Activated T-helper 17 cell treated with anti-CD3 and anti-CD28 coated beads, Interleukin-2, amount 50 U/mL, for 72 hours (primary cell): ENCODE measurements around the gene CCDC138. TPM values are rescaled to one million over a fixed set of nuclear protein-coding genes. Genes with fewer than 3 reads are reported as not detected.

Experiments
- ATAC-seq: fragments of 150-1000 bp; cut with Tn5 transposase; replicated peaks from 2 replicates; pipeline ENCODE4 v1.10.0; 2021; ENCODE audit warnings: mild to moderate bottlenecking, moderate library complexity
- H3K27ac Mint-ChIP-seq: one replicate; pipeline ENCODE4 v1.8.0; 2022; ENCODE audit warnings: mixed read lengths
- H3K27me3 Mint-ChIP-seq: one replicate; pipeline ENCODE4 v1.8.0; 2022; ENCODE audit warnings: mixed read lengths
- H3K36me3 Mint-ChIP-seq: one replicate; pipeline ENCODE4 v1.8.0; 2022; ENCODE audit warnings: low read depth, mild to moderate bottlenecking, mixed read lengths
- H3K4me1 Mint-ChIP-seq: one replicate; pipeline ENCODE4 v1.8.0; 2022; ENCODE audit warnings: mixed read lengths
- H3K4me3 Mint-ChIP-seq: one replicate; pipeline ENCODE4 v1.8.0; 2022; ENCODE audit warnings: mild to moderate bottlenecking, mixed read lengths
- H3K9me3 Mint-ChIP-seq: one replicate; pipeline ENCODE4 v1.8.0; 2022; ENCODE audit warnings: mixed read lengths
- total RNA-seq, 2 donors: library from RNA; stranded (reverse); gene quantifications; one replicate each; pipeline ENCODE4 v1.2.3, GENCODE V29; 2022

The CCDC138 gene
- total RNA-seq, 2 donors from 2014 or later = 11.0 to 18.1 TPM

DNA sequence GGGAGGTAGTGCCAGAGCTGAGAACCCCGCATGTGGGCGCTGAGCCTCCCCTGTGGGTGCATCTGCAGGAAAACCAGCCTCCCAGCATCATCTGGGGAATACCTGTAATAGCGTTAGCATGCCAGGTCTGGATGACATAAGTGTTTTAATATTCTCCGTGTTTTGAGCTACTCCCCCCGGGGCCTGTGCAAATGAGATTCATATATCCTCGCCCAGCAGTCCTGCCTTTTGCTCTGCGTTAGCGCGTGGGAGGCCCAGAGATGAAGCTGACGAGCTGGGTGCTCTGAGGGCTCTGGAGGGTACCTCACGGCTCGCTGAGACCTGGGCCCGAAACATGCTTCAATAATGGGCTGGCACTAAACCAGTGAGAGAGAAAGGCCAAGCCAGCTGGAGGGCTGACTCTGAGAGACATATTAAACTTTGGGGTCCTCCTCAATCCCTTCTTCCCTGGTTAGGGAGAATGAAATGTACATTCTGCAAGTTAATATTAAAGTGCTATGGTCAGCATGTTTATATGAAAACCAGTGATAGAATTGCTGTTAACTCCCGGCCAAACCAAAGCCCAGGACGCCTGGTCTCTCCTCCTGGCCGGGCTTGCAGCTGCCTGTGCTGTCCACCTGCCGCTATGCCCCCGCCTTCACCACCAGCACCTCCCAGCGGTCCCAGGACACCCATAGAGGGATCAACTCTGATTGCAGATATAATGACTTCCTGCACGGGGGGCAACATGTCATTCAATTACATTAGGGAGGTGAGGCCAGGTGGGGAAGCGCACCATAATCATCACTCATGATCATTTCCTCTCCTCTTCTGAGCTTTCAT lies 125.4 kb downstream of the CCDC138 start:
- no peaks in the 10 kb centered on the region for H3K27me3 Mint-ChIP-seq
- H3K4me3 Mint-ChIP-seq = no peak overlapping the region
- no peak for ATAC-seq
- no peaks in the 10 kb centered on the region for H3K4me1 Mint-ChIP-seq
- no peaks in the 10 kb centered on the region for H3K36me3 Mint-ChIP-seq
- no peak overlapping the region for H3K27ac Mint-ChIP-seq
- no peaks in the 10 kb centered on the region for H3K9me3 Mint-ChIP-seq

DNA sequence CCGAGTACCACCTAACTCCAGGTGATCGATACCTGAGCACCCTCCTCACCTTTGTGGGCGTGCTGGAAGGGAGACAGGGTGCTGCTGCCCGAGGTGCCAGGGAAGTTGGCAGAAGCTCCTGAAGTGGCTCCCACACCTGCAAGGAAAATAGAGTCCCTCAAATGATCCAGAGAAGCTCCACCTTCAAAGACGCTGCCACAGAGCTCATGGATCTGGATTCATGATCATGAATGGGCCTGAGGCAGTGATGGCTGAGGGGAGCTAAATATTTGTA lies 126.0 kb downstream of the CCDC138 start:
- no peaks in the 10 kb centered on the region for H3K36me3 Mint-ChIP-seq
- no peak for ATAC-seq
- no peaks in the 10 kb centered on the region for H3K9me3 Mint-ChIP-seq
- H3K4me3 Mint-ChIP-seq = no peak overlapping the region
- H3K27me3 Mint-ChIP-seq = no peaks in the 10 kb centered on the region
- H3K27ac Mint-ChIP-seq = no peak overlapping the region
- no peaks in the 10 kb centered on the region for H3K4me1 Mint-ChIP-seq

DNA sequence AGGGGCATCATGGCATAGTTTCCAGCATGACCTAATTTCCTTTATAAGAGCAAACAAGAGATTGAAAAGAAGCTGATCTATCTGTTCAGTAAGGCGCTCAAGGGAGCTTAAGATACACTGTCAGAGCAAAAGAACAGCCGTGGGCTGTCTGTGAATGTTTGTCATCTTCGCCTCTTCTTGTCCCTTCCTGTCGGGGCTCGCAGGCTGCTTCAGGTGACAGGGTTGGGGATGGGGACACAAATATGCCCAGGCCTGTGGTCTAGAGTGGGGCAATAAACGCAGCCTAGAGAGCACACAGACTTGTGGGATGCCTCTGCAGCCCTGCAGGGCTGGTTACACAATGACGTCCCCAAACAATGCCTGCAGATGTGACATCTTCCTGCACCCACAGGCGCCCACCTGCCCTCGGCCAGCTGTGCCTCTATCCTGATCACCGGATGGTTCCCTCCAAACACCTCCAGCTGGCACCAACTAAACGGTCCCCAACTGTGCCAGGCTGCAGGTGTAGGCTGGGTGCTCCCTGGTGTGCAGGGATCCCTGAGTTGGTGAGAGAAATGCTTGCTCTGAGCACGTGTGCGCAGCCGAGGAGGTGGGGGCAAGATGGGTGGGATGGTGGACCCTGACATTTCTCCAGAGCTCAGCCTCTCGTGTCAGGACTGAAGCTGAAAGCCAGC lies 129.7 kb downstream of the CCDC138 start:
- no peaks in the 10 kb centered on the region for H3K36me3 Mint-ChIP-seq
- H3K27ac Mint-ChIP-seq = no peak overlapping the region
- no peak overlapping the region for H3K4me3 Mint-ChIP-seq
- ATAC-seq = no peak
- H3K9me3 Mint-ChIP-seq = no peaks in the 10 kb centered on the region
- H3K4me1 Mint-ChIP-seq = no peaks in the 10 kb centered on the region
- H3K27me3 Mint-ChIP-seq = no peaks in the 10 kb centered on the region

DNA sequence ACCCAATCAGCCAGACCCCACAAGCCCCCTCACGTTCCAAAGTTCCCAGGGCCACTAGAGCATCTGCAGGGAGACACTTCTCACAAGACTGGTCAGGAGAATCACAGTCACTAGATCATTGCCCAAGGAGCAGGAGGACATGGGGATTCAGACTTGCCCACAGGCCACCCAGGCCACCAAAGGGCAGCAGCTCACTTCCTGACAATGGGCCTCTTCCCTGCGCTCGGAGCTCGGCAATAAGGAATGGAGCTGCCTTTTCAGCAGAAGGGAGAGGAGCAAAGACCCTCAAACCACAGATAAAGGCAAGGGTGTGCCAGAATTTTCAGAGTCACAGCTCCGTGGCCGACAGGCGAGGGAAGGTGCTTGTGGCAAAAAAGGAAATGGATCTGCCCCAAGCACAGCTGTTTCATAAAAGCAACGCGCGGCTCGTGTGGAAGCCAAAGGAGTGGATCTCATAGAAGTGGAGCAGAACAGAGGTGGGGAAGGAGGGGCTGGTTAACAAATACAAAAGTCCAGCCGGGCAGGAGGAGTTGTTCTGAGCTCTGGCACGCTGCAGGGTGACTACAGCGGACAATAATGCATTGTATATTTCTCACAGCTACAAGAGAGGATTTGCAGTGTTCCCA lies 130.3 kb downstream of the CCDC138 start:
- H3K4me3 Mint-ChIP-seq = no peak overlapping the region
- H3K36me3 Mint-ChIP-seq = no peaks in the 10 kb centered on the region
- no peaks in the 10 kb centered on the region for H3K9me3 Mint-ChIP-seq
- H3K27ac Mint-ChIP-seq = no peak overlapping the region
- H3K4me1 Mint-ChIP-seq = no peaks in the 10 kb centered on the region
- no peaks in the 10 kb centered on the region for H3K27me3 Mint-ChIP-seq
- ATAC-seq = no peak

DNA sequence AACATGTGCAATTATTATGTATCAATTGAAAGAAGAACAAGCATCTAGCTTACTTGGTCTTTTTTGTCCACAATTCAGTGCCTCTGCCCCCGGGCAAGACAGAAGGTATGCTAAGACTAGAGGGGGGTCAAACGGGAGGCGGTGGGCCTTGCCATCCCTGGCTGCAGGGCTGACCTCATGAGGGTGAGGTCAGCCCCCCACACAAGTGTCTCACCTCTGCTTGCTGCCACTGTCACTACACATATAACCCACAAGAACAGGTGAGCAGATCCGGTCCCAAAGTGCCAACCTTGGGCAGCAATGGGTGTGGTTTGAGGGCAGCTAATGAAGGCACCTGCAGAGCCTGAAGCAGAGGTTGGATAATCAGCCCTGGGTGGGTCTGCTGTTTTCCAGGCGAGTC lies 131.0 kb downstream of the CCDC138 start:
- H3K4me1 Mint-ChIP-seq = no peaks in the 10 kb centered on the region
- ATAC-seq = no peak
- no peaks in the 10 kb centered on the region for H3K27me3 Mint-ChIP-seq

DNA sequence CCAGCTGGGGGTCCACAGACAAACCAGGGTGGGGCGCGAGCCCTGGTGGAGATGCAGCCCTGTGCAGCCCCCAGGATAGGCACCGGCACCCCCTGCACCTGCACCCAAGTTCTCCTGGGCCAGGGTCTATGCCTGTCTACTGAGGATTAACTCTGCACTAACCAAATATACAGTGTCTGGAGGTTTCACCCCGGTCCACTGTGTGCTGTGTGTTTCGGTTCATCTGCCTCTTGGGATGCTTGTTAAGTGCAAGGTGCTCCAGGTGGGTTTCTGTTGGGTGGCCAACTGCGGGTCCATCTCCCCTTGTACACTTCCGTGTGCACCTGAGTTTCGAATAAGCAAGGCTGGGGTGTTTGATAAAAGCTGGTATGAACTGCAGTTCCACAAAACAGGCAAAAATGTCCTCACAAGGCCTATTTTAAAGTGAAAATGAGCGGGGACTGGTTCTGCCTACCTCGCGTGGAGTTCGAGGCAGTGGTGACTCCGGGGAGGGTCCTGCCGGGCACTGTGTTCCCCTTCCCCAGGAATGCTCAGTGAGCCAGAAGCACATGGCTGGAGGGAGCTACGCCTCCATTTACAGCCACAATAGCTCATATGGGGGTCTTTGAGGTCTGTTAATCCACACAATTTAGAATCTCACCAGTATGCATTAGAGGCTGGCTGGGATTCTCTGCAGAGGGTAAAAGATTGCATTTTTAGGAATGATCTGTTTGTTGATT lies 131.7 kb downstream of the CCDC138 start:
- Mint-ChIP-seq H3K36me3 (no peaks in the 10 kb centered on the region), H3K4me1 (no peaks in the 10 kb centered on the region), H3K27ac (no peak overlapping the region), H3K9me3 (no peaks in the 10 kb centered on the region), H3K4me3 (no peak overlapping the region), H3K27me3 (no peaks in the 10 kb centered on the region)
- no peak for ATAC-seq

More for the DNA sequence above, 131.0 kb downstream of the CCDC138 start:
- Mint-ChIP-seq H3K36me3 (no peaks in the 10 kb centered on the region), H3K9me3 (no peaks in the 10 kb centered on the region), H3K27ac (no peak overlapping the region), H3K4me3 (no peak overlapping the region)

DNA sequence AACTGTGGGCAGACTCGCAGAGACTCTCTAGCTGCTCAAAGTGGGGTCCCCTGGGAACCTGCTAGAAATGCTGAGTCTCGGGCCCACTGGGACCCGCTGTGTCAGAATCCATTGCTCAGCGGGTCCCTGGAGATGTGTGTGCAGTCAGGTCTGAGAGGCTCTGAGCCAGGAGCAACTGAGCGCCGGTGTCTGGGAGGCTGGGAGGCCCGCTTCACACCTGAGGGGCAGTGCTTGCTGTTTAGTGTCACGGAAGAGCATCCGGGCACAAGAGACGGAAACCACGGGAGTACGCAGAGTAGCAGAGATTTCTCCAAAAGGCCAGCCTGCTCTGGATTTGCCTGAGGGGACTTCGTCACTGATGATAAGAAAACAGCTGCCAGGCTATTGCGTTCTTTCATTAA lies 132.4 kb downstream of the CCDC138 start:
- H3K9me3 Mint-ChIP-seq = no peaks in the 10 kb centered on the region
- no peak overlapping the region for H3K4me3 Mint-ChIP-seq
- H3K27ac Mint-ChIP-seq = no peak overlapping the region
- H3K27me3 Mint-ChIP-seq = no peaks in the 10 kb centered on the region
- no peaks in the 10 kb centered on the region for H3K36me3 Mint-ChIP-seq
- H3K4me1 Mint-ChIP-seq = no peaks in the 10 kb centered on the region
- ATAC-seq = no peak

DNA sequence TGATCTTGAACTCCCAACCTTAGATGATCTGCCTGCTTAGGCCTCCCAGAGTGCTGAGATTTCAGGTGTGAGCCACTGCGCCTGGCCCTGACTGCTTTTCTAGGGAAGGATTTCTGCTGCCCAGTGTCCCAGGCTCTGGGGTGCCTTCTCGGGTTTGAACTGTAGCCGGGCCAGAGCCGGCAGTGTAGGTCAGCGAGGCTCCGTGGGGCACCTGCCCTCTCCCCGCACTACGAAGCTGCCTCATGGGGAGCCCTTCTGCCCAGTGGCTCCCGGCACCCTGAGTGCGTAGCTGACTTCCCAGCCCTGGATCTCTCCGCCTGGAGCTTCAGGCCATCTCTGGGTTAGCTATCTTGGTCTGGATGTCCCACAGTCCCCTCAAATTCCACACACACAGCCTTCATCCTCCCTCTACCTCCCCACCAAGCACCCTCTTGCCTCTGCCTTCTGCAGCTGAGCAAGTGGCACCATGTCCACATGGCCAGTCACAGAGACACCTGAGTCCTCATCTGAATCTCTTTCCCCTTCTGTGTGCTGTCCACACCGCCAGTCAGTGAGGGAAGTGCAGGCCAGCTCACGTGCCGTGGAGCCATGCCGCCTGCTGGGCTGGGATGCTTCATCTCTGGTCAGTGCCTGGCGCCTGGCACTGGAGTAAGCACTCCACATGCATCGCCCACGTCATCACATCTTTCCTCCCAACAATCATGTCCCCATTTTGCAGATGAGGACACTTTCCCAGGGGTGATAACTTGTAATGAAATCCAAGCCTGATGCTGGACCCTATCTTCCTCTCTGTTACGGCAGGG lies 133.2 kb downstream of the CCDC138 start:
- H3K4me1 Mint-ChIP-seq = no peaks in the 10 kb centered on the region
- H3K36me3 Mint-ChIP-seq = no peaks in the 10 kb centered on the region
- H3K4me3 Mint-ChIP-seq = no peak overlapping the region
- no peaks in the 10 kb centered on the region for H3K27me3 Mint-ChIP-seq
- no peaks in the 10 kb centered on the region for H3K9me3 Mint-ChIP-seq
- ATAC-seq = no peak
- no peak overlapping the region for H3K27ac Mint-ChIP-seq

DNA sequence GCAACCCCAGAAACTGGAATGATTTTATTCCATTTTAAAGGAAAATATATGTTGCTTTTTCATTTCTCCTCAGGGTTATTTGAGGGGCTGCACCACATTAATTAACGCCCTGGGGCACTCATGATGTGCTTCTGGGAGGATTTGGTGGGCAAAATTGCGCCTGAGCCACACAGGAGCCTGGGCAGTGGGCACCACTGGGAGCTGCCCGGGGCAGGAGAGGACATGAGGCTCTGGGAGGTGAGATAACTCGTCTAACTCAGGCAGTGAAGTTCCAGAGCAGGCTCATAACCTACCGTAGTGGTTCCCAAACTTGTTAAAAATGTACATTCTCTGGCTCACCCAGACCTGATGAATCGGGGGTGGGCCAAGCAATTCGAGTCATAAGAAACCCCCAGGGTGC lies 134.1 kb downstream of the CCDC138 start:
- Mint-ChIP-seq H3K27me3 (no peaks in the 10 kb centered on the region), H3K36me3 (no peaks in the 10 kb centered on the region), H3K4me1 (no peaks in the 10 kb centered on the region), H3K4me3 (no peak overlapping the region), H3K9me3 (no peaks in the 10 kb centered on the region), H3K27ac (no peak overlapping the region)
- no peak for ATAC-seq

DNA sequence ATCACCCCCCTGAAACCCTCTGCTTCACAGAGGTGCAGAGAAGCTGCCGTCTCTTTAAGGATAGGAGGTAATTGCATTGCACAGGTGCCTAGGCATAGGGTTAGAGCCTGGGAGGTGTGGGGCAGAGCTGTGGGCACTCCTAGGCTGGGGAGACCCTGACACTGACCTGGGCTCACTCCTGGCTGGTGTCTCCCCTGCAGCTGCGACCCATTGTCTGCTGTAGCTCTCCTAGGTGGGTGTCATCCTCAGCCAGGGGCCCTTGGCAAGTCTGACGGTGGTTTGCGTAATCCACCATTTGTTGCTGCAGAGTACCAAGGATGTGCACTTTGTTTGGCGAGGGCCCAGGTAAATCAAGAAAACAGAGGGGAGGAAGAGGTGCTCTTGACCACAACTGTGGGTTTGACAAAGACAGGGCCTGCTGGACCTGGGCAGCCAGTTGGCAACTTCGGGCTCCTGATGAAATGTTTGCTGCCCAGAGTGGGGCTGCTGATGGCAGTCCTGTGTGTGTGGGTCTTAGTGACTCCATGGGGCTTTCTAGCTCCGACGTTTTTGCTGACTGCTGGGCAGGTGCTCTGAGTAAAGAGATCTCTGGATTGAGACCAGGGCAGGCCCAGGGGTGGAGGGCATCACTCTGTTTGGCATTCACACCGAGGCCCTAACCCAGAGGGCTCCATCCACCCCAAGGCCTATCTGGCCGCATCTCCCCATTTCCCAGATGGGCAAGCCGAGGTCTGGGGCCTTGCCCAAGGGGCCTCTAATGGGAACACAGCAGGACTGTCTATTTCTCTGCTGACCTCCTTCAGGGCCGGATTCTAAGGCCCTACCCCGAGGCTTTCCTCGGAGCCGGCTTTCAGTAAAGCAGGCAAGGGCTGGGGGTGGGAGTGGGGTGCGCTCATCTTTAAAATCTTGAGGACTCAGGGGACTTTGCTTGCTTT lies 134.8 kb downstream of the CCDC138 start:
- Mint-ChIP-seq H3K4me1 (no peaks in the 10 kb centered on the region), H3K36me3 (no peaks in the 10 kb centered on the region), H3K4me3 (no peak overlapping the region), H3K27me3 (no peaks in the 10 kb centered on the region), H3K9me3 (no peaks in the 10 kb centered on the region), H3K27ac (no peak overlapping the region)
- no peak for ATAC-seq

DNA sequence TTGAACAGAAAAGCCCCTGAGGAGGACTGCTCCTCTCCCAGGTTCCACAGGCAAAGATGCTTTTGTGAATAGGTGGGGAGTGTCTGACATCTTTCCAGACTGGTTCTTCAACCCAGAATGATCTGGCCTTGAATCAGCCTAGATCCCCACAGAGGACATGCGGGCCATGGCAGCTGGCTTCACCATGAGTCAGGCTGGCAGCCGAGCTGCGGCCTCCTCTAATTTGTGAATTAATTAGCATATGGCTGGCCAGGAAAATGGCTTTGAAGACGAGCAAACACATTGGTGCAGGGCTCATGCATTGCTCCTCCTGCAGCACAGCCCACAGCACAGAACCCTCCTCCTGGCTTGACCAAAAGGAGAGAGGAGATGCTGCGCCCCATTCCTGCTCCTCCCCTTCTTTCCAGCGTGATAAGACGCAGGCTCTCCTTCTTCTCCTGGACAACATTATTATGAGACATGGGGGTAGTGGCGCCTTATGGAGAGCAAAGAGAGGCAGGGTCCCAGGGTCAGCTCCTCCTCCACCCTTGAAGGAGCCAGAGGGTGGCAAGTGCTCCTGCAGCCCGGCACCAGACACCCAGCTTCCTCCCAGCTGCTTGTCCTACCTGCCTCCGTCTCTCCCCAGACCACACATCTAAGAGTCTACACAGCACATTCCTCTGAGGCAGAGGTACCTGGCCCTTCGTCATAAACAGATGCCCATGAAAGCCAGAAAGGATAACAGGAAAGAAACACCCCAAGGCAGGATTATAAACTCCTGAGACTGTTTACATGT lies 135.8 kb downstream of the CCDC138 start:
- no peaks in the 10 kb centered on the region for H3K27me3 Mint-ChIP-seq
- no peak overlapping the region for H3K4me3 Mint-ChIP-seq
- no peak for ATAC-seq

DNA sequence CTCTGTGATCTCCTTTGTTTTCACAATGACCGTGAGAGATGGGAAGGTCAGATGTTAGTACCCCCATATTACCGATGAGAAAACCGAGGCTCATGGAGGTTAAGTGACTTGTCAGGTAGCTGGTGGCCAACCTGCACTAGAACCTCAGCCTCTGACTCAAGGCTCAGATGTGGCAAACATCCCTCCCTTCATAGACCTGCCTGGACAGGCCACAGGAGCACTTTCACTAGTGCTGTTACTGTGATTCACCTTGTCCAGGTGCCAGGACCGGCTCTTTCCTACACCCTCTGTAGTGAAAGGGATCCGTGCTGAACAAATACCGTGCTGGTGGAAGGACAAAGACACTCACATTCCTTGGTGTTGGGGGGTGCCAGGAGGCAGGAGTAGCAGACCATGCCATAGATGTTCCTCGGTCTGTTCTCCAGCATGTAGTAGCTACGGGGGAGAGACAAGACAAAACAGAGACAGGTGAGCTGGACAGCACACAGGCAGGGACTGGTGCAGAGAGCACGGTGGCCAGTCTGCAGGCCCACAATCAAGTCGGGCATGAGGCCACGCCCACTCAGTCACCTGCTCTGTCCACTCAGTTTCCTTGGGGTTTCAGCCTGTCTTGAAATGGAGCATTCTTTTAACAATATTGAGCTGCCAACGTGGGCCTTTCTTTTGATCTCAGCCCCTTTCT lies 136.6 kb downstream of the CCDC138 start:
- ATAC-seq = no peak
- H3K4me3 Mint-ChIP-seq = no peak overlapping the region

More for the DNA sequence above, 135.8 kb downstream of the CCDC138 start:
- H3K27ac Mint-ChIP-seq = no peak overlapping the region
- H3K36me3 Mint-ChIP-seq = no peaks in the 10 kb centered on the region
- no peaks in the 10 kb centered on the region for H3K4me1 Mint-ChIP-seq
- H3K9me3 Mint-ChIP-seq = no peaks in the 10 kb centered on the region

More for the DNA sequence above, 136.6 kb downstream of the CCDC138 start:
- peaks cover under 1% of the 10 kb centered on the region for H3K27me3 Mint-ChIP-seq
- no peaks in the 10 kb centered on the region for H3K36me3 Mint-ChIP-seq
- H3K27ac Mint-ChIP-seq = no peak overlapping the region
- H3K9me3 Mint-ChIP-seq = no peaks in the 10 kb centered on the region
- peaks cover 1% of the 10 kb centered on the region for H3K4me1 Mint-ChIP-seq
